ENCODE measurements around the gene ZNF485. TPM values are rescaled to one million over a fixed set of nuclear protein-coding genes. Genes with fewer than 3 reads are reported as not detected.
"Not testable (repeated sequence)": the region's sequence is repeated elsewhere in the genome, so short reads cannot be mapped to it uniquely, and the experiment has no call there.

The ZNF485 gene
- total and polyA plus RNA-seq, 2 donors (not counting 1 experiment from before 2014, with no cell fraction given), result 1.4 to 3.5 TPM

- Histone ChIP-seq H3K36me3 (ENCODE audit: control insufficient read depth, insufficient read depth, low read length) (no peaks in the 10 kb centered on the region), H2AFZ (ENCODE audit: low read length) (peak overlapping the region; percentile 31), H3K4me2 (ENCODE audit: extremely low read depth, insufficient read depth, low read length) (no peak overlapping the region), H3K9me3 (ENCODE audit: control insufficient read depth, insufficient read depth, low read depth, low read length) (no peaks in the 10 kb centered on the region), H3K4me3 (replicated peaks in 1 of 4; ENCODE audit: control extremely low read depth in 1 of 4, insufficient read depth in 1 of 4, low read depth in 3 of 4, low read length in 4 of 4) (peak overlapping the region in 2 of 4 experiments; percentile 25 to 44), H3K79me2 (ENCODE audit: control insufficient read depth, insufficient read depth, low read length) (no peaks in the 10 kb centered on the region), H4K20me1 (ENCODE audit: control insufficient read depth, extremely low read depth, insufficient read depth, low read length) (no peaks in the 10 kb centered on the region), H3K27me3 (ENCODE audit: control insufficient read depth, insufficient read depth, low read length) (no peaks in the 10 kb centered on the region), H3K27ac (ENCODE audit: insufficient read depth, low read length) (no peak overlapping the region), H3K4me1 (ENCODE audit: control insufficient read depth, extremely low read depth, insufficient read depth, low read length) (no peaks in the 10 kb centered on the region), H3K9ac (ENCODE audit: insufficient read depth, low read length) (no peak overlapping the region)
- peak; percentile 15 to 35 for DNase-seq (ENCODE audit: low read depth in 2 of 2)
- TF ChIP-seq EZH2 (IDR thresholded peaks at IDR 0.05; ENCODE audit: low read length, missing control alignments) (no peak), CTCF (conservative IDR thresholded peaks at IDR 0.05 in 1 of 2, IDR thresholded peaks at IDR 0.05 in 1 of 2; ENCODE audit: low read depth in 1 of 2, low read length in 2 of 2) (no peak)
These were observed 17.1 kb downstream of the ZNF485 start for GRCh38 chr10:43623351-43623750.

GRCh38 chr10:43627942-43628341 is 21.7 kb downstream of the ZNF485 start:
- Histone ChIP-seq H3K4me1 (ENCODE audit: control insufficient read depth, extremely low read depth, insufficient read depth, low read length) (no peaks in the 10 kb centered on the region), H3K9me3 (ENCODE audit: control insufficient read depth, insufficient read depth, low read depth, low read length) (no peaks in the 10 kb centered on the region), H2AFZ (ENCODE audit: low read length) (no peak overlapping the region), H3K36me3 (ENCODE audit: control insufficient read depth, insufficient read depth, low read length) (no peaks in the 10 kb centered on the region), H3K4me3 (replicated peaks in 1 of 4; ENCODE audit: control extremely low read depth in 1 of 4, insufficient read depth in 1 of 4, low read depth in 3 of 4, low read length in 4 of 4) (no peak overlapping the region), H3K79me2 (ENCODE audit: control insufficient read depth, insufficient read depth, low read length) (no peaks in the 10 kb centered on the region), H3K9ac (ENCODE audit: insufficient read depth, low read length) (no peak overlapping the region), H3K4me2 (ENCODE audit: extremely low read depth, insufficient read depth, low read length) (no peak overlapping the region), H3K27me3 (ENCODE audit: control insufficient read depth, insufficient read depth, low read length) (no peaks in the 10 kb centered on the region), H4K20me1 (ENCODE audit: control insufficient read depth, extremely low read depth, insufficient read depth, low read length) (no peaks in the 10 kb centered on the region), H3K27ac (ENCODE audit: insufficient read depth, low read length) (no peak overlapping the region)
- no peak for TF ChIP-seq CTCF (conservative IDR thresholded peaks at IDR 0.05 in 1 of 2, IDR thresholded peaks at IDR 0.05 in 1 of 2; ENCODE audit: low read depth in 1 of 2, low read length in 2 of 2)
- no peak for TF ChIP-seq EZH2 (IDR thresholded peaks at IDR 0.05; ENCODE audit: low read length, missing control alignments)
- DNase-seq (ENCODE audit: low read depth in 2 of 2), result no peak

- no peaks in the 10 kb centered on the region for H4K20me1 ChIP-seq (ENCODE audit: control insufficient read depth, extremely low read depth, insufficient read depth, low read length)
- DNase-seq (ENCODE audit: low read depth in 2 of 2), result no peak
- H3K79me2 ChIP-seq (ENCODE audit: control insufficient read depth, insufficient read depth, low read length), result no peaks in the 10 kb centered on the region
- H3K27me3 ChIP-seq (ENCODE audit: control insufficient read depth, insufficient read depth, low read length), result no peaks in the 10 kb centered on the region
- no peaks in the 10 kb centered on the region for H3K4me1 ChIP-seq (ENCODE audit: control insufficient read depth, extremely low read depth, insufficient read depth, low read length)
- no peaks in the 10 kb centered on the region for H3K36me3 ChIP-seq (ENCODE audit: control insufficient read depth, insufficient read depth, low read length)
- no peaks in the 10 kb centered on the region for H3K9me3 ChIP-seq (ENCODE audit: control insufficient read depth, insufficient read depth, low read depth, low read length)
- TF ChIP-seq EZH2 (IDR thresholded peaks at IDR 0.05; ENCODE audit: low read length, missing control alignments), result no peak
- no peak for TF ChIP-seq CTCF (conservative IDR thresholded peaks at IDR 0.05 in 1 of 2, IDR thresholded peaks at IDR 0.05 in 1 of 2; ENCODE audit: low read depth in 1 of 2, low read length in 2 of 2)
- no peak overlapping the region for H2AFZ ChIP-seq (ENCODE audit: low read length)
- H3K4me2 ChIP-seq (ENCODE audit: extremely low read depth, insufficient read depth, low read length), result no peak overlapping the region
- no peak overlapping the region for H3K4me3 ChIP-seq (replicated peaks in 1 of 4; ENCODE audit: control extremely low read depth in 1 of 4, insufficient read depth in 1 of 4, low read depth in 3 of 4, low read length in 4 of 4)
- H3K9ac ChIP-seq (ENCODE audit: insufficient read depth, low read length), result no peak overlapping the region
- H3K27ac ChIP-seq (ENCODE audit: insufficient read depth, low read length), result no peak overlapping the region
These were observed 22.7 kb downstream of the ZNF485 start for GRCh38 chr10:43628956-43629355.

GRCh38 chr10:43635816-43636215 is 29.6 kb downstream of the ZNF485 start:
- H3K4me3 ChIP-seq (replicated peaks in 1 of 4; ENCODE audit: control extremely low read depth in 1 of 4, insufficient read depth in 1 of 4, low read depth in 3 of 4, low read length in 4 of 4); H3K4me2 ChIP-seq (ENCODE audit: extremely low read depth, insufficient read depth, low read length); H3K9me3 ChIP-seq (ENCODE audit: control insufficient read depth, insufficient read depth, low read depth, low read length); H3K27ac ChIP-seq (ENCODE audit: insufficient read depth, low read length); H3K79me2 ChIP-seq (ENCODE audit: control insufficient read depth, insufficient read depth, low read length); H3K27me3 ChIP-seq (ENCODE audit: control insufficient read depth, insufficient read depth, low read length); H2AFZ ChIP-seq (ENCODE audit: low read length); H3K9ac ChIP-seq (ENCODE audit: insufficient read depth, low read length); H3K4me1 ChIP-seq (ENCODE audit: control insufficient read depth, extremely low read depth, insufficient read depth, low read length); H4K20me1 ChIP-seq (ENCODE audit: control insufficient read depth, extremely low read depth, insufficient read depth, low read length); DNase-seq (ENCODE audit: low read depth in 2 of 2); H3K36me3 ChIP-seq (ENCODE audit: control insufficient read depth, insufficient read depth, low read length): not testable (repeated sequence)

Measured in fibroblast of lung (primary cell).